ENCODE data around the gene MEIS1.

Gene MEIS1

DNA sequence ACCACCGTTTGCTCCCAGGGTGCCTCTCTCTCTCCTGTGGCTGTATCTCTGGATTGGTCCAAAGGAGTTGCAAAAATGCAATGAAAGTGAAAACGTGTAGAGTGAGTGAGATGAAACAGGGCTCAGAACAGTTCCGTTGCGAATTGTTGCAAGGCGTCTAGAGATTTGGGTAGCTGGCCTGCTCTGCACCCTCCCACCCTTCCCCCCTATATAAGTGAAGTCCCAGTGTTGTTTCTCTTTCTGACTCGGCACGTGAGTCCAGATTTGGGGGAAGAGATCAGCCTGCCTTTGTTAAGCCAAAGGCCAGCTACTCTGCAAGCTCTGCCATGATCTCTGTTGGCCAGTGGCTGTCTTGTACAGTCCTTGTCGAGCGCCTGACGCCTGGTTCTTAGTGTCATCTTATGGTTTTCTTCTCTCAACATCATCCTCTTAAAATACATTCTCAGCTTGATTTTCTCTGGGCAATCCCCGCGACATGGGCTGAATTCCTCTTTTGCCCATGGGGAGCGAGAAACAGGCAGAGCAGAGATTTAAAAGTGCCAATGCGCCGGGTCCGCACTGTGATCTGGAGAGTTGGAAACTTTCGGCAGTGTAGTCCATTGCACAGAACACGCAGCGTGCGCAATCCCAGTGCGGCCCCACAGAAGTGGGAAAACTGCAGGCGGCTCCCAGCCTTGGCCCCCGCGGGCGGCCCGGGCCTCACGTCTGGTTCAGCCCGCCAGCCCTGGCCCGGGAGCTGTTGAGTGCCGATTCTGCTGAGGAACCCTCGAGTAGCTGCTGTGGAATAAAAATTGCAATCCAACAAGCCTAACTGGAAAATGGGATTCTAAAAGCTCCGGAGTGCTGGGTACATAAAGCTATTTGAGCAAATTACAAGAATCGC is 9.3 kb downstream of the MEIS1 start:
- DNase-seq (ENCODE audit: low read depth in 3 of 3): no peak

DNA sequence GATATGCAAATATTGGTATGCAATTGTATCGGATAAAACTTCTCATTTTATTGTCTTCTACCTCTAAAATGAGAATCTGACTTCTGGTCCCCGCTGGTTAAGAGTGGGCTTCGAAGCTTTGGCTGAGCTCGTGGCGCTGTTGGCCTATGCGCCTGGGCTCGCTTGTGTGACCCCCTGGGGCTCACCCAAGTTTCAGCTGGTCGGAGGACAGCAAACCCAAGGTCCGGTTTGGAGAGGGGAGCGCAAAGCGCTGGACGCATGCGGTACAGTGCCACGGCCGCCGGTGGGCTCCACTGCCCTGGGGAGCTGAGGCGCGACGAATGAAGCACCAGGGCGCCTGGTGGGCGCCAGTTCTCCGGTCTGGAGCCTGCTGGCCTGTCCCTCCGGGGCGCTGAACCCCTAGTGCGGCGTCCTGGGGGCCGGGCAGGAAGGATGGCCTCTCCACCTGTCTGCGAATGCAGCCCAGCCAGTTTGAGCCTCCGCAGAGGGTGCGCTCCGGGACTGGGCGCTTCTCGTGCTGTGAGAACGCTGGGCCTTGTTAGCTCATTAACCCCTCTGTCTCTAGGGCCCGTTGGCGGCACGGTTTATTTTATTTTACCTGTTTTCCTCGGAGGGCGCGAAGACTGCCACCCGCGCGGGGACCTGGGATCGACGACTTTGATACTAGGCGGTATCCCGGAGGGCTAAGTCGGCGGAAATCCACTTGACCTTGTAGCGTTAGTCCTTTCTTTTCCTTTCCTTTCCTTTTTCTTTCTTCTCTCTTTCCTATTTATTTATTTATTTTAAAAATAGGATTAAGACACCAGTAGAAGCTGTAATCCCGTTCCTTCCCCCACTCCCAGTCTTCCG is 10.4 kb downstream of the MEIS1 start:
- DNase-seq (ENCODE audit: low read depth in 3 of 3): no peak

DNA sequence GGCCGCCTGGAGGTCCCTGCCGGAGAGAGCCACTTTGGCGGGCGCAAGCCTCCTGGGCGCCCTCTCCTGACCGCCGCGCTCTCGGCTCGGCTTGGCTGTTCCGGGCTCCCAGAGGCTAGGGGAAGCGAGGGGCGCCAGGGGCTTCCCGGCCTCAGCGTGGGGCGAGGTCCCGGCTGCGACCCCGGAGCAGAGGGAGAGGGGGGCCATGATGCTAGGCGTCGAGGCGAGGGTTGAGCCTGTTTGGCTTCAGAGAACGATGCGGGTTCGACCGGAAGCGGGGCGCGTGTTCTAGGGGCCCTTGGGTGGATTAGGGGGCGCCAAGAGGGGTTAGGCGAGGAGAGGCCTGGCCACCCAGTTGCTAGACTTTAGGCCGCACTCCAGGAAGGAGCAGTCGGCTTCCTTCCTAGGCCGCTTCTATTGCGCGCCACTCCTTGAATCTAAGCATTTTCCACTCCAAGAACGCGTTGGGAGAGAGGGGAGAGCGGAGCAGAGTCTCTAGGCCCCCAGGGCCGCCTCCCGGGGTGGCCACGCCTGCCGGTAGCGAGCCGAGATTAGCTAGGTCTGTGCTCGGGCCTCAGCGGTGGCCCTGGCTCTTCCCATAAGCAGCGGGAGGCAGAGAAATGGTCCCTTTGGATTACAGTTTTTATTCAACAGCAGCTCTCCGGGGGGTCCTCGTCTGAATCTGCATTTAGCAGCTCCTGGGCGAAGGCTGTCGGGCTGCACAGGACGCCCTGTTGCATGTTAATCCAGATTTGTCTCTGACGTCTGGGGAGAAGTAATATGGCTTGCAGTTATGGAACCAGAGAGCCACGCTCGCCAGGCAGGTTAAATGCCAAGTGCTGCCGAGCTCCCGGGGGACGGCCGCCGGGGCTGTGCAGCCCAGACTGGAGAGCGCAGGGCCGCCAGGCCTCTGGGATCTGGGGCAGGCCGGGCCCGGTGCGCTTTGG is 11.3 kb downstream of the MEIS1 start:
- no peak for DNase-seq (ENCODE audit: low read depth in 3 of 3)

DNA sequence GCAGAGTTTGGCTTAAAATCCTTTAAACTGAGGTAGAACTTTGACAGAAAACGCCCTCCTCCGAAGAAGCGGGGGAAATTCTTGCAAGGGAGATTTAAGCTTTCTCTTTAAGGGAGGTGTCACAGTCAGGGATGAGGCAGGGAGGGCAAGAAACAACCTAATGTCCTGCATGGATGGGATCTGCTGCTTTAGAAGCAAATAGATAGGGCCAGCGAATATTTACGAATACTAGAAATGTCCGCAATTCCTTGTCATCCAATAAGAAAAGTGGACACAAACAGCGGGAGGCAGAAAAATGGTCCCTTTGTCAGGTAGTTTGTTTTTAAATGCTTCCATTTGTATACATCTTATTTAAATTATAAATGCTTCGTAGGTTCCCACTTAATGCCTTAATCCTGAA is 12.0 kb downstream of the MEIS1 start:
- DNase-seq (ENCODE audit: low read depth in 3 of 3): no peak

DNA sequence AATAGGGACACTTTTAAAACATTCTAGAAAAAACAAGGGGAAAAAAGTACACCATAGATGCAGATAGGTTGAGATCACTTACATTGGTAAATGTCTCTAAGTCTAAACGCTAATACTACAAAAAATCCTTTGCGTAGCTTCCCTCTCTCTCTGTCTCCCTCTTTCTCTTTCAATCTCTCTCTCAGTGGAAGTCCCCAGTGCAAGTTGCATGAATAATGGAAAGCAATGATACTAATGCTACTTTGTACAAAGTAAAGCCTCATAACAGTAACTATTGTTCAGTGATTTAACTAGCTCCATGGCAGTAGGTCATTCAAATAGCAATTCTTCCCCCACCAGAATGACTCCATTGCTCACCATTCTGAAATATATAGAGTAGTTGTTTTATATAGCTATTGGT is 12.8 kb downstream of the MEIS1 start:
- DNase-seq (ENCODE audit: low read depth in 3 of 3): no peak

DNA sequence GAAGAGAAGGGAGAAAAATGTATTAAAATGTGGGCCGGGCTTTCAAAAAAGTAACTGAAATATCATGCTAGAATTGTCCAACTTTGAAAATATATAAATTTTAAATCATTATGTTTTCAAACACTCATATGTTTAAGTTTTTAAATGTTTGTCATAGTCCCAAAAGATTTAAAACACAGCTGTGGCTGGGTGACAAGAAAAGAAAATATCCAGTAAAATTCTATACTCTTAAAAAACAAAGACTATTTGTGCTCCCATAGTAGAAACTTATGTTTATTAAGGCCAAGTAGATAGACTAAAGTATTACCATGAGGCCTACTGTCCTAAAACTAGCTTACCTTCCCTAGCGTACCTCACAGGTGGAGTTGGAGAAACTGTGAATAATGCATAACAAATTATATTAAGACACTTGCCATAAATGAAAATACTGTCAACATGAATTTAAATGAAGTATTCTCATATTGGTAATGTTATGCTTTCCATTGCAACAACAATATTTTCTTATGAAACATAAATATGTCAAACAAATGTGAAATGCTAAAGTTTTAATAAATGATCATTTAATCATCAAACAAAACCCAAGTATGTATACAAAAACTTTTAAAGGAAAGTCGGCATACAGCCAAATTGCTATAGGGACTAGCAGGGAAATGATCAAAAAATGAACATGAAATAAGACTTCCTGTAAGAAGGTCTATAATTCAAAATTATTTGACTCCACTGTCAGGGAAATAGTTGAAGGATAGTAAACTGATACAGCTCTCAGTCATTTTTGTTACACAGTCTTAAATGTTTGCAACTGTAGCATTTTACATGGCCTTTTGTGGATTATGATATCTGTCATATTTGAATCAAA is 13.4 kb downstream of the MEIS1 start:
- no peak for DNase-seq (ENCODE audit: low read depth in 3 of 3)

DNA sequence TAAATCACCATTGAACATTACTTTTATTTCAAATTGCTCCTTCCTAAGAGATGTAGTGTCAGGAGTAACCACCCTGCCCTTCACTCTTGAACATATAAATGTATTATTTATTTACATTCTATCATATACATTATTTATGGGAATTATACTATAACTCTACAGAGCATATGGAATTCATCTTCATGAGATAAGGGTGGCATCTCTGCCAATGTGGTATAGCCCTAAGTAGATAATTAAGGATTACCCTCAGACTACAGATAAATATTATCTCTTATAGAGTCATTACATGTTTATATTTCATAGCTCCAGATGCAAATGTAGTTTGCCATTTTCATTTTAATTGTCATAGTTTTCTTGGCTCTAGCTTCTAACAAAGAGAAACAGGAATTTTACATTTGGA is 17.3 kb downstream of the MEIS1 start:
- no peak for DNase-seq (ENCODE audit: low read depth in 3 of 3)

DNA sequence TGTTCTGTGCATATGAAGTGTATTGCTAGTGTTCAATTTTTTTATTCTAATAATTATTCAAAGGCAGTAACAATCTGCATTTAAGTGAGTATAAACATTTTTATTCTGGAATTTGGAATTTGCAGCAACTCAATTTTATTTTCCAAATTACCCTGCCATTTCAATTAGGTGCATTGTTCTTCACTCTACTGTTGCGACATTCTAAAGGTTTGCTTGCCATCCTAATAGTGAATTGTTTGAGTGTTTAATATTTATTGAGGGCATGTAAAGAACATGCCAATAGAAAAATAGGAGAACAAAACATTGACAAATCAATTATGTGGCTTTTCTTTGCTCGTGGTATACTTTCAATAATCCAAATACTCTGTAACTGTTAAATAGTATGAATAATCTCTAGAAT is 18.0 kb downstream of the MEIS1 start:
- no peak for DNase-seq (ENCODE audit: low read depth in 3 of 3)

DNA sequence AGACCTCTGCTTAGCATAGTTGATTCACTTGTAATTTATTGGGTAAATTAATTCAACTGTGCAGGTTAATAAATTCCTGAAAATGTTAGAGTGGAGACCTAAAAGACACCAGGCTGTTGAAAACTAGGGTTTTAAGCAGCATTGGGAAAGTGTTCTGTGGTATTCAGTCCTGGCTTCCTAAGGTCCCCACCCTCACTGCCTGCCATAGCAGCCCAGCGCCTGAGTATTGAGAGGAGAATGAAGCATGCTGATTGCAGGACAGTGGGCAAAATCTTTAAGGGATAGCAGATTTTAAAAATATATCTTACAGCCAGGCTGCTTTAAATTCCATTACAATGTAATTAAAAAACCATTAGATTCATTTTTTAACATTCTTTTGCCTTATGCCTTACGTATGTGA is 20.6 kb downstream of the MEIS1 start:
- no peak for DNase-seq (ENCODE audit: low read depth in 3 of 3)

DNA sequence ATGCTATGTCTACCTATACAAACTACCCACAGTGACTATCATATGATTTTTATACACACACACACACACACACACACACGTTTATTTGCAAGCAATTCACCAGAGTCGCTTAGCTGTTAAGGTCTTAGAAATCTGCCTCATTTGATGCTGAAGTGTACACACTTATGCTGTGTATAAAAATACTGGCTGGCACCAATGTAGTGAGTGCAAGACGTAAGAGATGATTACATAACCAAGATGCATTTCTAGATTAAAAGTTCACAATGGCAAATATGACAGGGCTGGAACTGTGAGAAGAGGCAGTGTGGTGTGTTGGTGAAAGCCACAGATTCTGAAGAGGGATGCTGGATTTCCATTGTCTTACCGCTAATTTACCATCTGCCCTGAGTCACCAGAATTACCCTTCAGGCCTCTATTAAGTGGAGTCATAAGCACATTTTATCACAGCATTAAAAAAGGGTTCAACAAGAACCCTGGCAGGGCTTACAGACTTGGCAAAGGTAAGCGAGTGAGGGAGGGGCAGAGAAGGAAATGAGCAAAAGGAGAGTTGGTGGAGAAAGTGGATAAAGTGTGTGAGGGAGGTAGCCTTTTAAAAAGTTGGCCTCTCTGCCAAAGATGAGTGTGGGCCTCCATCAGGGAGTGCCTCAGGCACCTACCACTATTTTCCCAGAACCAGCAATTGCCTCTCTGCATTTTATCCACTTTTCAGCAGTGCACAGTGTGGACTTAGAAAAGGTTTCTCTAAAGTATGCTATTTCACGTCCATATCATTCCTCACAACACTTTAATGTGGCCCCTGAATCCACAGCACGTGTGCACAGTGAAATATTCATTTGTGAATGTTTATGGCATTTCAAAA is 21.5 kb downstream of the MEIS1 start:
- DNase-seq (ENCODE audit: low read depth in 3 of 3): no peak

DNA sequence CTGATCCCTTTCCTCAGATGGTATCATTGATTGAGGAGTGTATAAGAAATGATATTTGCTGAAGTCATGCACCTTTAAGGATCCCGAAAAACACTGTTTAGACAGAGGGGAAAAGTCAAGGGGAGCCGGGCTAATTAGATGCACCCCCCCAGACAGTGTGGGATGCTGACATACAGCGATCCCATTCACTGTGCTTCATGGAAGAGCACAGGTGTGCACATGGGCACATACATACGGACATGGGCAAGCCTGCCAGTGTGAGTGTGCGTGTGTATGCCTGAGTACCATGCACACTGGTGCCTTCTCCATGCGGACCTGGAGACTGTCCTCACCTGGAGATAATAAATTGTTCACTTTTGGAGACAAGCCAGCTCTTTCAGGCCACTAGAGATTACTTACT is 22.6 kb downstream of the MEIS1 start:
- DNase-seq (ENCODE audit: low read depth in 3 of 3): no peak

DNA sequence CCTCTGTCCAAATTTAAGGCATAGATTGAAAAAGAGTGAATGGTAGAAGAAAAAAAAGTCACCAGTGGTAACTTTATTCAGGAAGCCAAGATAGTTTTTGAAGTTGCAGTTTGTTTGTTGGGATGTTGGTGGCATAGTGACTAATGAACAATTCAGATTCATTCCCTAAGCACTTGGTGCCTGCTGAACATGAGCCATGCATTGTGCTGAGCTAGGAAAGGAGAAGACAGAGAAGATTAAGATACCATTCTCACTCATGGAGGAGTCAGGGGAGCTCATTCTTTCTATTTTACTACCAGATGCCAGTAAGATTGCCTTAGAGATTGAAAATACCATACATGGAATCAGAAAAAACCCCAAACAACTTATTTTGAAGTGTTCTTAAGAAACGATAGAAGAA is 25.1 kb downstream of the MEIS1 start:
- no peak for DNase-seq (ENCODE audit: low read depth in 3 of 3)

DNA sequence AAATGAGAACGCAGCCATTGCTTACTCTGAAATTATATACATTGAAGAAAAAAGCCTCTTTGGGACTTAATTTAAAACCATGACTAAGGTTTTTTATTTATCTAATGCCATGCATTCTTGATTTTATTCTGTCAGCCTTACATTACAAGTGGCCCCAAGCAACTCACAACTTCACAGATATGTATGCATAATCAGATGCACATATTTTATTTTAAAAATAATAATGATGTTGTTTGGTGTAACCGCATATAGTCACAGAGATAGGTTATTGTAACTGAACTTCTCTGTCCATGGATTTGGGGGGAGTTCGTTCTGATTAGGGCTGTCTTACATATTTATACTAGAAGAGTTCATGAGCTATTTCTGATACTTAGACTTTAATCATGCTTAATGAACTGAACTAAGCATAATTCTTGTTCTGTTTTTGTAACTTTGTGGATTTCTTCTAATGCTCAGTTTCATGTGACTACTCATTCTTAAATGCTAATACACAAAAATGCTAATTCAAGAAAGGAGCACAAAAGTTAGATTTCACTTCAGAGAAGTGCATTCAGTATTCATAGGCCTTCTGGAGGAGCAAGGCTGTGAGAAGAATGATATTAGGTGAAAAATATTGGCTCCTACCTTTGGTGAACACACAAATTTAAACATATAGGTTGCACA is 26.2 kb downstream of the MEIS1 start:
- DNase-seq (ENCODE audit: low read depth in 3 of 3): no peak

DNA sequence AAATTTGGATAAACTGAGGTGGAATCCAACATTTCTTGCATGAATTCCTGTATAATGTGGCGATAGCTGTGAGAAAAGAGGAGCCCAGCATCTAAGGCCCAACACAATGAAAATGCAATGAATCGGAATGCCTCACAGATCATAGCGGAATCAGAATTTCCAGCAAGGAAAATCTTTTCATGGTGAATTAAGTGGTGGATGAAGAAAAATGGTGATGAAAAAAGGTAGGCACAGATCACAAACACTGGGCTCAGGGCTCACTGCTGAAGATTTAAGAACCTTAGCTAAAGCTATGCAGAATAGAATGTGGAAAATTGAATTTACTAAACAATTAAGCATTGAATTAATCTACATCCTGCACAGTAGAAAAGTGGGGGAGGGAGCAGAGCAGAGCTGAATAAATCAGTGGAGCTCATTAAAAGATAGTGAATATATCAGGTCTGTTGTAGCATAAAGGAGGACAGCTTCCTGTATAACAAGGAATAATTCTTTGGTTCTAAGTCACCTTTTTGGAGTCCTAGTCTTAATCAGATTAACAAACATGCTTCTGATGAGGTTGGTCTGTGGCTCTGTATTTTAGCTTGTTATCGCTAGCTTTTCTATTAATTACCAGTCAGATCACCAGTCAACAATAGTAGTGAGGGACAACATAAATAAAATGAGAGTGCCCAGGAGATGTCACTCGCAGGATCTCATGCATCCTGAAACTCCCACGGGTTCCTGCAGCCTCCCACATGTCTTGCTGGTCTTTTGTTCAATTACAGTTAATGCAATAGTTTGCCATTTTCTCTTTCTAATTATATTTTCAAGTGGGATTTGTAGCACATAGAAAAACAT is 27.0 kb downstream of the MEIS1 start:
- no peak for DNase-seq (ENCODE audit: low read depth in 3 of 3)

DNA sequence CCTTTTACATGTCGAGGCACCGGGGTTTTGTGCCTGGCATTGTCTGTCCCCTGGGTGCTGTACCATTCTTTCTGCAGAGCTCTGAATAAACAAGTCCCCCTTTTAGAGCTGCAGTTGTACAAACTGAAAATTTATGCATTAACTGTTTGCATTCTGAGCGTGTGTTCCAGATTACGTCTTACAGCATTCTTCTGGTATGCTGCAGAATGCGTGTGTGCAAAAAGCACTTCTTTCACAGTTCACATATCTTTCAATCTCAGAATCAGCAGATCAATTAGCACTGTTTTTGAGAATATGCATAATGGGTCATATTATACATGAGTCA is 27.5 kb downstream of the MEIS1 start:
- DNase-seq (ENCODE audit: low read depth in 3 of 3): no peak

DNA sequence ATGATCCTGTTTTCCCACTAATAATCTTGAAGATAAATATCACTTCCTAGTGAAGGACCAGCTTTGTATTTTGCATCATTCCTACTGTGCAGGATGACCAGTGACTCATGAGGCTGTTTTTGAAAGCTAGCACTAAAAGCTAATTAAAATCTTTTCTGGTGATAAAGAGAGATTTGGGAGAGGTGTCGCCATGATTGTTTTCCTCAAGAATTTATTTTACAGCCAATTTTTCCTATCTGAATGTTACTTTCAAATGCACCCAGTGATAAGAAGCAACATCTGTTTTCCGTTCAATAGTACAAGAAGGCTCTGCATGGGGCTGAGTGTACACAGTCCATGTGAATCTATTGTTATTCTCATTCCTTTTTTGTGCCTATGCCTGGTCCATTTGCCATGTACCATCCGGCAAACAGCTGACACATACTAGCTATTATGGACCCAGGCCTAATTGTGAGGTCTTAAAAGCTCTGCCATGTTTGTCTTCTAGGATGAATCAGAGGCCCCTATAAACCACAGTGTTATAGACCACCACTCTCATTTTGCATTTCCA is 28.4 kb downstream of the MEIS1 start:
- DNase-seq (ENCODE audit: low read depth in 3 of 3): no peak

DNA sequence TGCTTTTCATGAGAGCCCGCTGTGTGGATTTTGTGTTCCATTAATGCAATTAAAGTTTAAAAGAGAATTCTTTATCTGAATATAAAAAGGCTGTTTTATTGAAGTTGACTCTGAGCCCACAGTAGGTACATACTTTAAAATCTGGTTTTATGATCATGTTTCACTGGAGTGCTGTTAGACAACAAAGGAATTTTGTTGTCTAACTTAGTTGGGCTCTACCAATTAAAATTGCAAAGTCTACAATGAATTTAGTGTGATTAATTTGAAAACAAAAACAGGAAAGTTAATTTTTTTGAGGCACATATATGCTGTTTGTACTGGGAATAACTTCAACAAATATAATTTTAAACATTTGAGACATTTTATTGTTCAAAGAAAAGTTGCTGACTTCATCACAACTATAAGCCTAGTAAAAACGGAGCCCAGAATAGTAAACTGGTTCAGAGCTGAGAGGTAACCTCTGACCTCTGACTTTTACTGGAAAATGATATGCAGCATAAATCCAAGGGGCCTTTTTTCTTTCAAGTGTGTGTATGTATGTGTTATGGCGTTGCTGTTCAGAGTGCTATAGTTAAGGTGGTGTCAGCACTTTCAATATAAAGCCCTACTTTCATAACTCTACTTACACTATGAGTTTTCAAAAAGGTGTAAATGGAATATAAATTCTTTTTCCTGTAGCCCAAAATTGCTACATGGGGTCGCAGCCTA is 30.2 kb downstream of the MEIS1 start:
- DNase-seq (ENCODE audit: low read depth in 3 of 3): no peak

DNA sequence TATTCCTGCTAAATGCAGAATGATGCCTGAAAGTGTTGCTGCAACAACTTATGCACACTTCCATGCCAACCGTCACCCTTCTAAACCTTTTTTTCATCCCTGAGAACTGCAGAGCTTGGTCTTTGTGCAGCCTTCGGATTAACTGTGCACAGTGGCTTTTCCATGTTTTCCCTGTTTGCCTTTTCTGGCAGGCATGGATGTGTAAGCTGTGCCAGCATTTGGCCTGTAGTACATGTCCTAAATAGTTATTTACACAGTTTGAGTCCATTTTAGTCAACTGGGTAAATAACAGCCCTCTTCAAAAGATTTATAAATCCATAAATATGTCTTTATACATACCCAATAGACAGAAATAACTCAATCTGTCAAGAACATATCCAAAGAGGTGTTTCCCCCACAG is 31.5 kb downstream of the MEIS1 start:
- DNase-seq (ENCODE audit: low read depth in 3 of 3): no peak
